Adrenal gland (tissue), 5 donors: ENCODE results near the gene PNMA5.
"Not testable (repeated sequence)": the region's sequence is repeated elsewhere in the genome, so short reads cannot be mapped to it uniquely, and the experiment has no call there.

Experiments used
- CTCF ChIP-seq, 6 experiments: fragments of 450-650 bp in 4 of 6; fragments of 200-600 bp in 2 of 6; sonication (generic) in 1 of 6; IDR thresholded peaks; 1 replicate in 5 of 6; 2 replicates in 1 of 6; pipeline versions ENCODE4 v1.5.1 to v1.8.0; 2016 to 2021; ENCODE audit warnings: antibody characterized with exemption in 6 of 6, mild to moderate bottlenecking in 2 of 6, moderate library complexity in 1 of 6
- POLR2A ChIP-seq, 2 donors: fragments of 450-650 bp; IDR thresholded peaks; one replicate each; pipeline ENCODE4 v1.6.1; 2017; ENCODE audit warnings: antibody characterized with exemption in 2 of 2, mild to moderate bottlenecking in 2 of 2, moderate library complexity in 1 of 2
- donor health status: DM: no; HTN: no; CAD: no.

GRCh38 chrX:153017174-153017573 lies 23.3 kb upstream of the PNMA5 start:
- TF ChIP-seq CTCF, POLR2A (IDR thresholded peaks at IDR 0.05): not testable (repeated sequence)
